Measurements from ENCODE around the gene PTCD3.

PTCD3 gene

GRCh38 chr2:86143307-86143706 is 37.3 kb downstream of the PTCD3 start:
- TF ChIP-seq CTCF (conservative IDR thresholded peaks at IDR 0.05; ENCODE audit: low read depth, low read length), result no peak
- no peak overlapping the region for H3K4me3 ChIP-seq (ENCODE audit: low read length)
- DNase-seq (ENCODE audit: low read depth), result no peak

GRCh38 chr2:86143926-86144685 is 38.1 kb downstream of the PTCD3 start:
- TF ChIP-seq CTCF (conservative IDR thresholded peaks at IDR 0.05; ENCODE audit: low read depth, low read length), result no peak
- H3K4me3 ChIP-seq (ENCODE audit: low read length), result no peak overlapping the region
- DNase-seq (ENCODE audit: low read depth), result no peak

GRCh38 chr2:86147793-86148192 is 41.8 kb downstream of the PTCD3 start:
- H3K4me3 ChIP-seq (ENCODE audit: low read length), result no peak overlapping the region
- no peak for TF ChIP-seq CTCF (conservative IDR thresholded peaks at IDR 0.05; ENCODE audit: low read depth, low read length)

GRCh38 chr2:86150502-86150901 is 44.5 kb downstream of the PTCD3 start:
- H3K4me3 ChIP-seq (ENCODE audit: low read length), result no peak overlapping the region
- TF ChIP-seq CTCF (conservative IDR thresholded peaks at IDR 0.05; ENCODE audit: low read depth, low read length), result no peak
- DNase-seq (ENCODE audit: low read depth), result no peak

More at GRCh38 chr2:86147793-86148192, 41.8 kb downstream of the PTCD3 start:
- no peak for DNase-seq (ENCODE audit: low read depth)

GRCh38 chr2:86157009-86157556 is 51.0 kb downstream of the PTCD3 start:
- TF ChIP-seq CTCF (conservative IDR thresholded peaks at IDR 0.05; ENCODE audit: low read depth, low read length), result no peak
- no peak overlapping the region for H3K4me3 ChIP-seq (ENCODE audit: low read length)
- DNase-seq (ENCODE audit: low read depth), result no peak

- no peak for TF ChIP-seq CTCF (conservative IDR thresholded peaks at IDR 0.05; ENCODE audit: low read depth, low read length)
- H3K4me3 ChIP-seq (ENCODE audit: low read length), result no peak overlapping the region
- no peak for DNase-seq (ENCODE audit: low read depth)
Observed at GRCh38 chr2:86158286-86158685, 52.3 kb downstream of the PTCD3 start.

Measured in retinal pigment epithelial cell (primary cell).